GM18907 (cell line): Measurements from ENCODE around the gene SDHA.
"Not testable (repeated sequence)": the region's sequence is repeated elsewhere in the genome, so short reads cannot be mapped to it uniquely, and the experiment has no call there.

ENCODE experiments used
- ATAC-seq: cut with Tn5 transposase; IDR thresholded peaks from one replicate; pipeline ENCODE4 v1.9.1; 2021; ENCODE audit warnings: mild to moderate bottlenecking, moderate library complexity; ENCODE audit not compliant: unreplicated experiment

The SDHA gene

GRCh38 chr5:251975-252374 lies 33.9 kb downstream of the SDHA start:
- not testable (repeated sequence) for ATAC-seq

GRCh38 chr5:252546-252945 lies 34.4 kb downstream of the SDHA start:
- ATAC-seq, result no peak

- ATAC-seq, result not testable (repeated sequence)
These were observed 36.2 kb downstream of the SDHA start for GRCh38 chr5:254322-254721.

- not testable (repeated sequence) for ATAC-seq
These were observed 37.0 kb downstream of the SDHA start for GRCh38 chr5:255116-255515.

GRCh38 chr5:256347-256746 lies 38.2 kb downstream of the SDHA start:
- not testable (repeated sequence) for ATAC-seq

- ATAC-seq, result no peak
These were observed 39.0 kb downstream of the SDHA start for GRCh38 chr5:257148-257547.

GRCh38 chr5:263275-263974 lies 45.3 kb downstream of the SDHA start:
- not testable (repeated sequence) for ATAC-seq

- ATAC-seq, result no peak
These were observed 46.2 kb downstream of the SDHA start for GRCh38 chr5:264338-264737.

GRCh38 chr5:266311-267026 lies 48.3 kb downstream of the SDHA start:
- not testable (repeated sequence) for ATAC-seq

GRCh38 chr5:267716-268115 lies 49.6 kb downstream of the SDHA start:
- no peak for ATAC-seq

GRCh38 chr5:270340-270739 lies 52.2 kb downstream of the SDHA start:
- no peak for ATAC-seq

GRCh38 chr5:271828-272167 lies 53.7 kb downstream of the SDHA start:
- ATAC-seq, result not testable (repeated sequence)

GRCh38 chr5:273091-273490 lies 55.0 kb downstream of the SDHA start:
- ATAC-seq, result not testable (repeated sequence)

- ATAC-seq, result not testable (repeated sequence)
These were observed 55.4 kb downstream of the SDHA start for GRCh38 chr5:273491-273890.

GRCh38 chr5:274346-274745 lies 56.2 kb downstream of the SDHA start:
- not testable (repeated sequence) for ATAC-seq

- ATAC-seq, result no peak
These were observed 60.5 kb downstream of the SDHA start for GRCh38 chr5:278646-279045.

GRCh38 chr5:279051-279665 lies 61.0 kb downstream of the SDHA start:
- not testable (repeated sequence) for ATAC-seq

- ATAC-seq, result no peak
These were observed 68.0 kb downstream of the SDHA start for GRCh38 chr5:285991-286557.

- ATAC-seq, result not testable (repeated sequence)
These were observed 72.1 kb downstream of the SDHA start for GRCh38 chr5:290200-290599.

GRCh38 chr5:291345-291744 lies 73.2 kb downstream of the SDHA start:
- not testable (repeated sequence) for ATAC-seq

GRCh38 chr5:294788-295187 lies 76.7 kb downstream of the SDHA start:
- ATAC-seq, result not testable (repeated sequence)

- not testable (repeated sequence) for ATAC-seq
These were observed 78.1 kb downstream of the SDHA start for GRCh38 chr5:296207-296606.
